Sigmoid colon (tissue), 4 donors: ENCODE results near the gene NT5M.

Experiments
- EP300 ChIP-seq, 4 donors: sonication (generic); formaldehyde crosslinking; IDR thresholded peaks; one replicate each; pipeline ENCODE4 v1.6.1; 2017; ENCODE audit warnings: antibody characterized with exemption in 4 of 4
- POLR2AphosphoS5 ChIP-seq, 4 donors: sonication (generic); formaldehyde crosslinking; IDR thresholded peaks; one replicate each; pipeline ENCODE4 v1.6.1; 2017; ENCODE audit warnings: antibody characterized with exemption in 4 of 4
- TF ChIP-seq, protein P1 (sequence below), 4 experiments: fragments of 450-650 bp in 3 of 4; fragments of 200-600 bp in 1 of 4; IDR thresholded peaks; one replicate each; pipeline ENCODE4 v1.5.1; 2016 to 2019; ENCODE audit warnings: antibody characterized with exemption in 4 of 4, mild to moderate bottlenecking in 3 of 4, moderate library complexity in 2 of 4

DNA sequence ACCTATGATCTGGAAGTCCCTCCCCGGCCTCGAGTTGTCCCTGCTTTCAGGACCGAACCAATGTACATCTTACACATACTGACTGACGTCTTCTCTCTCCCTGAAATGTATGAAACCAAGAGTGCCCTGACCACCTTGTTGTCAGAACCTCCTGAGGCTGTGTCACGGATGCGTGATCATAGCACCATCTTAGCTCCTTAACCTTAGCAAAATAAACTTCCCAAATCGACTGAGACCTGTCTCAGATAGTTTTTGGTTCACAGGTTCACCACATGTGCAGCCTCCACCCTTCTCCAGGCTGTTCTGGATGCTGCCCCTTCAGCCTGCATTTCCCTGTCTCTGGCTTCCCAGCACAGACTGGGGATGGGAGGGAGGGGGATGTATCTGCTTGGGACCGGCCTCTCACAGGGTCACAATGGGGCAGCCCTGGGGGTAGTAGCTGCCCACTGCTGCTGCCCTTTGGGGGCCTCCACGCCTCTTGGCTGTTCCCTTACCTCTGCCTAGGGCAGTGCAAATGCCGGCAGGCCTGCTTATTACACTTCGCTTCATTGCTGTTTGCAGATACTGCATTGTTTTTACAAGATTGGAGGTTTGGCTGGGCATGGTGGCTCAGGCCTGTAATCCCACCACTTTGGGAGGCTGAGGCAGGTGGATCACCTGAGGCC is 69.8 kb downstream of the NT5M start:
- TF ChIP-seq, protein P1, sequence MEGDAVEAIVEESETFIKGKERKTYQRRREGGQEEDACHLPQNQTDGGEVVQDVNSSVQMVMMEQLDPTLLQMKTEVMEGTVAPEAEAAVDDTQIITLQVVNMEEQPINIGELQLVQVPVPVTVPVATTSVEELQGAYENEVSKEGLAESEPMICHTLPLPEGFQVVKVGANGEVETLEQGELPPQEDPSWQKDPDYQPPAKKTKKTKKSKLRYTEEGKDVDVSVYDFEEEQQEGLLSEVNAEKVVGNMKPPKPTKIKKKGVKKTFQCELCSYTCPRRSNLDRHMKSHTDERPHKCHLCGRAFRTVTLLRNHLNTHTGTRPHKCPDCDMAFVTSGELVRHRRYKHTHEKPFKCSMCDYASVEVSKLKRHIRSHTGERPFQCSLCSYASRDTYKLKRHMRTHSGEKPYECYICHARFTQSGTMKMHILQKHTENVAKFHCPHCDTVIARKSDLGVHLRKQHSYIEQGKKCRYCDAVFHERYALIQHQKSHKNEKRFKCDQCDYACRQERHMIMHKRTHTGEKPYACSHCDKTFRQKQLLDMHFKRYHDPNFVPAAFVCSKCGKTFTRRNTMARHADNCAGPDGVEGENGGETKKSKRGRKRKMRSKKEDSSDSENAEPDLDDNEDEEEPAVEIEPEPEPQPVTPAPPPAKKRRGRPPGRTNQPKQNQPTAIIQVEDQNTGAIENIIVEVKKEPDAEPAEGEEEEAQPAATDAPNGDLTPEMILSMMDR (IDR thresholded peaks at IDR 0.05), result no peak
- no peak for TF ChIP-seq POLR2AphosphoS5 (IDR thresholded peaks at IDR 0.05)
- no peak for TF ChIP-seq EP300 (IDR thresholded peaks at IDR 0.05)
